GM18858 (cell line): Measurements from ENCODE around the gene PARD3.

Experiments used
- ATAC-seq: cut with Tn5 transposase; IDR thresholded peaks from one replicate; pipeline ENCODE4 v1.9.1; 2021; ENCODE audit not compliant: unreplicated experiment

PARD3 gene

GRCh38 chr10:34203966-34204630, 611.0 kb downstream of the PARD3 start:
- no peak for ATAC-seq

GRCh38 chr10:34200355-34200901, 614.7 kb downstream of the PARD3 start:
- no peak for ATAC-seq

GRCh38 chr10:34198953-34199352, 616.1 kb downstream of the PARD3 start:
- no peak for ATAC-seq

GRCh38 chr10:34196058-34196433, 619.0 kb downstream of the PARD3 start:
- ATAC-seq = no peak

- no peak for ATAC-seq
Observed at GRCh38 chr10:34195364-34196057, 619.6 kb downstream of the PARD3 start.

- no peak for ATAC-seq
Observed at GRCh38 chr10:34193931-34194626, 621.0 kb downstream of the PARD3 start.

GRCh38 chr10:34192646-34193045, 622.5 kb downstream of the PARD3 start:
- ATAC-seq = no peak

GRCh38 chr10:34191406-34191805, 623.7 kb downstream of the PARD3 start:
- no peak for ATAC-seq

- ATAC-seq = no peak
Observed at GRCh38 chr10:34190580-34190979, 624.5 kb downstream of the PARD3 start.

GRCh38 chr10:34189830-34190229, 625.3 kb downstream of the PARD3 start:
- ATAC-seq = no peak

- ATAC-seq = no peak
Observed at GRCh38 chr10:34188221-34188620, 626.9 kb downstream of the PARD3 start.

- no peak for ATAC-seq
Observed at GRCh38 chr10:34187201-34187600, 627.9 kb downstream of the PARD3 start.

- ATAC-seq = no peak
Observed at GRCh38 chr10:34186745-34187144, 628.4 kb downstream of the PARD3 start.

GRCh38 chr10:34185998-34186397, 629.1 kb downstream of the PARD3 start:
- ATAC-seq = no peak

- ATAC-seq = no peak
Observed at GRCh38 chr10:34184939-34185386, 630.1 kb downstream of the PARD3 start.

GRCh38 chr10:34184397-34184796, 630.7 kb downstream of the PARD3 start:
- ATAC-seq = no peak

GRCh38 chr10:34183016-34183796, 631.9 kb downstream of the PARD3 start:
- ATAC-seq = no peak

- no peak for ATAC-seq
Observed at GRCh38 chr10:34181553-34182300, 633.4 kb downstream of the PARD3 start.

- no peak for ATAC-seq
Observed at GRCh38 chr10:34180749-34181148, 634.3 kb downstream of the PARD3 start.

- no peak for ATAC-seq
Observed at GRCh38 chr10:34179280-34179679, 635.8 kb downstream of the PARD3 start.
